Lung (tissue), 12 donors: ENCODE data around the gene WAPL. TPM values are rescaled to one million over a fixed set of nuclear protein-coding genes. Genes with fewer than 3 reads are reported as not detected.

Experiments used
- ATAC-seq: fragments of 200-7000 bp; cut with Tn5 transposase; one replicate; pipeline ENCODE4 v1.9.1; 2020; ENCODE audit warnings: moderate number of reproducible peaks; ENCODE audit not compliant: insufficient read depth, low FRiP score
- DNase-seq, 3 donors: peaks; one replicate each; pipeline ENCODE4 v3.0.0-alpha.2; 2013 to 2017
- H3K27ac ChIP-seq, 2 donors: one replicate each; pipeline ENCODE4 v1.5.1; 2013; ENCODE audit warnings: mild to moderate bottlenecking in 2 of 2, moderate library complexity in 2 of 2, control low read depth in 1 of 2, inconsistent platforms in 1 of 2, low read depth in 1 of 2, low read length in 1 of 2
- H3K27me3 ChIP-seq, 3 donors: one replicate each; pipeline ENCODE4 v1.5.1; 2013; ENCODE audit warnings: low read length in 2 of 3; ENCODE audit not compliant: control insufficient read depth in 3 of 3, insufficient read depth in 3 of 3
- H3K36me3 ChIP-seq, 4 donors: one replicate each; pipeline ENCODE4 v1.5.1; 2013; ENCODE audit warnings: low read length in 4 of 4, mild to moderate bottlenecking in 1 of 4, moderate library complexity in 1 of 4; ENCODE audit not compliant: control insufficient read depth in 4 of 4, insufficient read depth in 4 of 4
- H3K4me1 ChIP-seq, 5 donors: one replicate each; pipeline ENCODE4 v1.5.1; 2013; ENCODE audit warnings: low read length in 5 of 5, mild to moderate bottlenecking in 2 of 5, moderate library complexity in 1 of 5; ENCODE audit not compliant: control insufficient read depth in 5 of 5, insufficient read depth in 5 of 5
- H3K4me3 ChIP-seq: one replicate; pipeline ENCODE4 v1.5.1; 2013; ENCODE audit warnings: mild to moderate bottlenecking, control low read depth, moderate library complexity
- H3K9ac ChIP-seq, 2 donors: one replicate each; pipeline ENCODE4 v1.5.1; 2013; ENCODE audit warnings: low read length in 2 of 2, control low read depth in 1 of 2; ENCODE audit not compliant: insufficient read depth in 1 of 2
- H3K9me3 ChIP-seq, 4 donors: one replicate each; pipeline ENCODE4 v1.5.1; 2013; ENCODE audit warnings: low read length in 3 of 4, mild to moderate bottlenecking in 1 of 4, moderate library complexity in 1 of 4; ENCODE audit not compliant: control insufficient read depth in 4 of 4, insufficient read depth in 3 of 4
- WGBS, 2 donors: extraction: QIAGEN DNeasy Blood & Tissue Kit; methylation state at CpG; one replicate each; pipeline ENCODE4 v1.1.7; 2013; 5-methylcytosine and 5-hydroxymethylcytosine counted together
- polyA plus RNA-seq, 2 donors: library from polyadenylated mRNA; stranded (reverse); fragments of 200-250 nt; gene quantifications; one replicate each; pipeline ENCODE4 v1.2.1, GENCODE V29; 2013
- total RNA-seq, 2 donors: library from RNA; depleted of rRNA in 1 of 2; stranded (reverse); fragments of >200 nt in 1 of 2; gene quantifications; one replicate each; pipeline ENCODE4 v1.2.1, GENCODE V29; 2014 to 2021
- TF ChIP-seq, protein P1 (sequence below): IDR thresholded peaks from 2 replicates; pipeline ENCODE4 v1.5.1; 2012; ENCODE audit warnings: mild to moderate bottlenecking; ENCODE audit errors: control extremely low read depth, extremely low read depth
- donor health status: control.
- donor health status: control.
- donor health status: Bipolar disorder and iron deficiency.
- donor health status: healthy.
- donor health status: DM: yes; HTN: yes; CAD: no.

WAPL gene
- total and polyA plus RNA-seq, 4 donors = 15.0 to 67.8 (median 24.0) TPM

DNA sequence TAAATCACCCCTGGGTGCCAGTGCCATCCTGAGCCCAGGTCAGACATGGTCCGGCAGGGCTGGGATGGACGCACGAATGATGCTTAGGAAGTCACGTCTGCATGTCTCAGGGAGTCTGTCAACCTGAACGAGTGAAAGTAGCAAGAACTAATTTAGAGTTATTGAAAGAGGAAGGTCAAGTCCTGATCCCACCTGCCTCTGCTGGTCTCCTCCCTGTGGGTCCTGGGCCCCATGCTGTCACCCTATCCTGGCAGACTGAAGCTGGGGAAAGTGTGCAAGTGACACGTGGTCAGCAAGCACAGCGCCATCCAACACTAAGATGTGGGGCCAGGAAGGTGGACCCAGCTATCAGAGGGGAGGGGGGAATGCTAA is 128.9 kb downstream of the WAPL start:
- TF ChIP-seq, protein P1, sequence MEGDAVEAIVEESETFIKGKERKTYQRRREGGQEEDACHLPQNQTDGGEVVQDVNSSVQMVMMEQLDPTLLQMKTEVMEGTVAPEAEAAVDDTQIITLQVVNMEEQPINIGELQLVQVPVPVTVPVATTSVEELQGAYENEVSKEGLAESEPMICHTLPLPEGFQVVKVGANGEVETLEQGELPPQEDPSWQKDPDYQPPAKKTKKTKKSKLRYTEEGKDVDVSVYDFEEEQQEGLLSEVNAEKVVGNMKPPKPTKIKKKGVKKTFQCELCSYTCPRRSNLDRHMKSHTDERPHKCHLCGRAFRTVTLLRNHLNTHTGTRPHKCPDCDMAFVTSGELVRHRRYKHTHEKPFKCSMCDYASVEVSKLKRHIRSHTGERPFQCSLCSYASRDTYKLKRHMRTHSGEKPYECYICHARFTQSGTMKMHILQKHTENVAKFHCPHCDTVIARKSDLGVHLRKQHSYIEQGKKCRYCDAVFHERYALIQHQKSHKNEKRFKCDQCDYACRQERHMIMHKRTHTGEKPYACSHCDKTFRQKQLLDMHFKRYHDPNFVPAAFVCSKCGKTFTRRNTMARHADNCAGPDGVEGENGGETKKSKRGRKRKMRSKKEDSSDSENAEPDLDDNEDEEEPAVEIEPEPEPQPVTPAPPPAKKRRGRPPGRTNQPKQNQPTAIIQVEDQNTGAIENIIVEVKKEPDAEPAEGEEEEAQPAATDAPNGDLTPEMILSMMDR = no peak
- ATAC-seq (no peak), DNase-seq (no peak)
- Histone ChIP-seq H3K9ac (no peak overlapping the region), H3K9me3 (peaks cover 0 to 2% (median 0%) of the 10 kb centered on the region in 4 donors), H3K4me3 (no peak overlapping the region), H3K27me3 (peaks cover 0 to 60% (median 53%) of the 10 kb centered on the region in 3 donors), H3K36me3 (no peaks in the 10 kb centered on the region), H3K27ac (no peak overlapping the region), H3K4me1 (peaks cover 0 to 5% (median 0%) of the 10 kb centered on the region in 5 donors)
- 79 to 80% methylated on average over 7 of the region's 7 CpGs for WGBS, 2 donors

- 72 to 82% methylated on average over 12 of the region's 12 CpGs for WGBS, 2 donors
- no peak overlapping the region for H3K9ac ChIP-seq
- H3K4me1 ChIP-seq = peaks cover 0 to 5% (median 0%) of the 10 kb centered on the region in 5 donors
- no peak overlapping the region for H3K4me3 ChIP-seq
- no peak overlapping the region for H3K27ac ChIP-seq
- TF ChIP-seq, protein P1 = no peak
- H3K9me3 ChIP-seq = peaks cover 0 to 5% (median 0%) of the 10 kb centered on the region in 4 donors
- no peaks in the 10 kb centered on the region for H3K36me3 ChIP-seq
- peaks cover 0 to 64% (median 53%) of the 10 kb centered on the region in 3 donors for H3K27me3 ChIP-seq
- ATAC-seq (no peak), DNase-seq (no peak)
Measured at GRCh38 chr10:86391986-86392722, 129.4 kb downstream of the WAPL start.

GRCh38 chr10:86391236-86391840 is 130.3 kb downstream of the WAPL start:
- Histone ChIP-seq H3K4me3 (no peak overlapping the region), H3K9ac (no peak overlapping the region), H3K9me3 (peaks cover 0 to 5% (median 0%) of the 10 kb centered on the region in 4 donors), H3K27ac (no peak overlapping the region), H3K27me3 (peaks cover 0 to 60% (median 52%) of the 10 kb centered on the region in 3 donors), H3K4me1 (peaks cover 0 to 5% (median 0%) of the 10 kb centered on the region in 5 donors), H3K36me3 (no peaks in the 10 kb centered on the region)
- DNase-seq (no peak), ATAC-seq (no peak)
- 81 to 86% methylated on average over 8 of the region's 8 CpGs for whole genome bisulfite sequencing, 2 donors
- TF ChIP-seq, protein P1 = no peak
